ENCODE results near the gene DGAT2L6. TPM values are rescaled to one million over a fixed set of nuclear protein-coding genes. Genes with fewer than 3 reads are reported as not detected.
A peak's percentile ranks its signal among the peaks of the same experiment; 100 is the strongest.

The DGAT2L6 gene, protein sequence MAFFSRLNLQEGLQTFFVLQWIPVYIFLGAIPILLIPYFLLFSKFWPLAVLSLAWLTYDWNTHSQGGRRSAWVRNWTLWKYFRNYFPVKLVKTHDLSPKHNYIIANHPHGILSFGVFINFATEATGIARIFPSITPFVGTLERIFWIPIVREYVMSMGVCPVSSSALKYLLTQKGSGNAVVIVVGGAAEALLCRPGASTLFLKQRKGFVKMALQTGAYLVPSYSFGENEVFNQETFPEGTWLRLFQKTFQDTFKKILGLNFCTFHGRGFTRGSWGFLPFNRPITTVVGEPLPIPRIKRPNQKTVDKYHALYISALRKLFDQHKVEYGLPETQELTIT
- not detected in 2 replicates for total RNA-seq (2022)
- Bru-seq, nascent RNA: not detected
- percentile 3 among the genes with signal in this experiment for BruChase-seq, experiment 1, labeled RNA remaining after a 6-hour chase
- percentile 8 among the genes with signal in this experiment for BruChase-seq, experiment 2, labeled RNA remaining after a 2-hour chase
- long read RNA-seq: 0 reads

DNA sequence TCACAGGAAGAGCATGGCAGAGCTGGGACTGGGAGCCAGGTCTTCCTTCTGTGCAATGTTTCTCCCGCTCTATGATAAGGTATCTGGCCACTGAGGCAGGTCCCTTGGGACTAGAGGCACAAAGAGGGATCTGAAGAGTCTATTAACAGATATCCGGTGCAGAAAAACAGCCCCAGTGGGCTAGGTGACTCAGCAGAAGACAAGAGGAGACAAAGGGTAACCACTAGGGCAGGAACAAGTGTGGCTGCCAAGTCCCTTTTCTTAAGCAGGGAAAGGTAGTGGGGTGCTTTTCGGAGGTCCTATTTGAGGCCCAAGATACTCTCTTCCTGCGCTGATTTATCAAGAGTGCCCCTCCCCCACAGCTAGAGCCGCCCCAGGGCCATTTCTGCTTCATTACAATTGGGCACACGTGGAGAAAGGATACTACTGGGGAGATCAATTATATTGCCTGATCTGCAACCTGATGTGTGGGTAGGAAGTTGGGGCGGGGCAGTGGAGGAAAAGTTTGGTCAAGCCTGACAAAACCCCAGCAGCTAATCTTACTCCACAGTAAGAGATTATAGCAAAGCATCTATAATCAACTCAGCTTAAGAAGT is at the start of gene DGAT2L6:
TSS of gene DGAT2L6 (plus strand) at position 546 of the 596 bp plus-strand sequence. CDS start 100 bp downstream, outside the sequence.
- Mint-ChIP-seq H3K36me3 (ENCODE audit: insufficient read depth, unreplicated experiment) (no peaks in the 10 kb centered on the region), H3K4me1 (ENCODE audit: low read depth, unreplicated experiment) (no peaks in the 10 kb centered on the region), H3K4me3 (ENCODE audit: low read depth, unreplicated experiment) (no peak within 1 kb of the TSS), H3K9me3 (ENCODE audit: low read depth, unreplicated experiment) (no peaks in the 10 kb centered on the region), H3K27ac (ENCODE audit: unreplicated experiment) (no peak within 1 kb of the TSS), H3K27me3 (ENCODE audit: unreplicated experiment) (peaks cover 11% of the 10 kb centered on the region)
- BruUV-seq (replicated peaks): no TSS peak
- DNase-seq: no peak
- CTCF ChIA-PET: no interaction called here
- intact Hi-C loops (cut with micrococcal nuclease; ENCODE audit: unreplicated experiment): no loop called here
- TF ChIP-seq, protein P1, sequence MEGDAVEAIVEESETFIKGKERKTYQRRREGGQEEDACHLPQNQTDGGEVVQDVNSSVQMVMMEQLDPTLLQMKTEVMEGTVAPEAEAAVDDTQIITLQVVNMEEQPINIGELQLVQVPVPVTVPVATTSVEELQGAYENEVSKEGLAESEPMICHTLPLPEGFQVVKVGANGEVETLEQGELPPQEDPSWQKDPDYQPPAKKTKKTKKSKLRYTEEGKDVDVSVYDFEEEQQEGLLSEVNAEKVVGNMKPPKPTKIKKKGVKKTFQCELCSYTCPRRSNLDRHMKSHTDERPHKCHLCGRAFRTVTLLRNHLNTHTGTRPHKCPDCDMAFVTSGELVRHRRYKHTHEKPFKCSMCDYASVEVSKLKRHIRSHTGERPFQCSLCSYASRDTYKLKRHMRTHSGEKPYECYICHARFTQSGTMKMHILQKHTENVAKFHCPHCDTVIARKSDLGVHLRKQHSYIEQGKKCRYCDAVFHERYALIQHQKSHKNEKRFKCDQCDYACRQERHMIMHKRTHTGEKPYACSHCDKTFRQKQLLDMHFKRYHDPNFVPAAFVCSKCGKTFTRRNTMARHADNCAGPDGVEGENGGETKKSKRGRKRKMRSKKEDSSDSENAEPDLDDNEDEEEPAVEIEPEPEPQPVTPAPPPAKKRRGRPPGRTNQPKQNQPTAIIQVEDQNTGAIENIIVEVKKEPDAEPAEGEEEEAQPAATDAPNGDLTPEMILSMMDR (IDR thresholded peaks at IDR 0.05; ENCODE audit: unreplicated experiment): no peak

DNA sequence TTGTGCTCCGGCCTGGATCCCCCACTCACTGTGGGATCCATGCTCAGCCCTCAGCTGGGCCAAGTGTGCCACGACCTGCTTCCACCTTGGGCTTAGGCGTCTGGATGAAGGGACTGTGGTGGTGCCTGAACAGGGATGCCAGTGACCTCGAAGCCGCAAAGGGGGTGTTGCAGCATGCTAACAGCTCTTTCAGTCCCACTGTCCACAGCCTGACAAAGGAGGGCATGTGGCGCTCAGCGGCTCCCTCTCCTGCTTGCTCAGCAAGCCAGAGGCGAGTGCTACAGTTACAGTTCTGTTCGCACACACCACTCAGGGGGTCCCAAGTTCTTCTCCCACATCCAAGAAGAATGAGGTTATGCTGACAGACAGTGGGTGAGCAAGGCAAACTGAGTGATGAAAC is 49.2 kb upstream of the DGAT2L6 start:
- CTCF ChIA-PET: interaction anchor here (0.6 kb wide), 1 partner anchor 15 kb away, joined by 4 read pairs; no protein-coding TSS in a partner anchor
- peaks cover 23% of the 10 kb centered on the region for H3K4me1 Mint-ChIP-seq (ENCODE audit: low read depth, unreplicated experiment)
- no peak overlapping the region for H3K4me3 Mint-ChIP-seq (ENCODE audit: low read depth, unreplicated experiment)
- BruUV-seq (replicated peaks): no TSS peak
- DNase-seq: no peak
- TF ChIP-seq, protein P1 (IDR thresholded peaks at IDR 0.05; ENCODE audit: unreplicated experiment): no peak
- no peak overlapping the region for H3K27ac Mint-ChIP-seq (ENCODE audit: unreplicated experiment)
- no peaks in the 10 kb centered on the region for H3K27me3 Mint-ChIP-seq (ENCODE audit: unreplicated experiment)
- no peaks in the 10 kb centered on the region for H3K9me3 Mint-ChIP-seq (ENCODE audit: low read depth, unreplicated experiment)
- peaks cover 4% of the 10 kb centered on the region for H3K36me3 Mint-ChIP-seq (ENCODE audit: insufficient read depth, unreplicated experiment)
- intact Hi-C loops (cut with micrococcal nuclease; ENCODE audit: unreplicated experiment): no loop called here

DNA sequence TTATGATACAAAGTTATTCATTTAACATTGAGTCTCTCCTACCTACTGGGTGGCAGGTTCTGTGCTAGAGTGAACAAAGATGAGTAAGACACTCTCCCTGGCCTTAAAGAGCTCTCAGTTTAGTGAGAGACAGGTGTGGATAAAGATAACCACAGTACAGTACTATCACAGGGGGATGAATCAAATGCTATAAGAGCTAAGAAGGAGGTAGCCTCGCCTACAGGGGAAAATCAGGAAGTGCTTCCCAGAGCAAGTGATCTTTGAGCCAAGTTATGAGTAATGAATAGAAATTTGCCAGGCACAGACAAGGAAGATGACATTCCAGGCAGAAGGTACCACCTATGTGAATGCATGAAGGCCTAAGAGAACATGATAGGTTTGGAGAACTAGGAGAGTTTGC is 47.5 kb upstream of the DGAT2L6 start:
- TF ChIP-seq, protein P1 (IDR thresholded peaks at IDR 0.05; ENCODE audit: unreplicated experiment): no peak
- no peak overlapping the region for H3K27ac Mint-ChIP-seq (ENCODE audit: unreplicated experiment)
- H3K4me3 Mint-ChIP-seq (ENCODE audit: low read depth, unreplicated experiment): no peak overlapping the region
- H3K36me3 Mint-ChIP-seq (ENCODE audit: insufficient read depth, unreplicated experiment): peaks cover 19% of the 10 kb centered on the region
- CTCF ChIA-PET: no interaction called here
- H3K9me3 Mint-ChIP-seq (ENCODE audit: low read depth, unreplicated experiment): no peaks in the 10 kb centered on the region
- no peaks in the 10 kb centered on the region for H3K27me3 Mint-ChIP-seq (ENCODE audit: unreplicated experiment)
- intact Hi-C loops (cut with micrococcal nuclease; ENCODE audit: unreplicated experiment): no loop called here
- no TSS peak for BruUV-seq (replicated peaks)
- no peak for DNase-seq
- H3K4me1 Mint-ChIP-seq (ENCODE audit: low read depth, unreplicated experiment): peaks cover 29% of the 10 kb centered on the region

DNA sequence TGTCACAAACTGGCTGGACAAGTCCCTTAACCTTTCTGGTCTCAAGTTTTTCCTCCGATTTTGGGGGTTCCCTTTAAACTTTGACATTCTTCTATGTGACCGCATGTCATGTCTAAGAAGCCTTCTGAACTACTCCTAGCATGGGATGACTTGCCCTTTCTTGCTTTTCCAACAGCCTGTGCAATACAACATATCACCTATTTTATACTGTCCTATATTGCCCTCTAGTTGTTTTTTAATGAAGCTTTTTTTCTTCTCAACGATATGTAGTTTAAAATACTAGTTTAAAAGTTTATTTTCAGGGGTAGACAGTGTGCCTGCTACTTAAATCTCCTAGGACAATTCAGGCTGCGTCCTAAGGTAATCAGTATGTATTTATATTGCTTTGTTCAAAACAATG is 45.1 kb upstream of the DGAT2L6 start:
- peaks cover 27% of the 10 kb centered on the region for H3K36me3 Mint-ChIP-seq (ENCODE audit: insufficient read depth, unreplicated experiment)
- intact Hi-C loops (cut with micrococcal nuclease; ENCODE audit: unreplicated experiment): no loop called here
- H3K4me3 Mint-ChIP-seq (ENCODE audit: low read depth, unreplicated experiment): no peak overlapping the region
- H3K9me3 Mint-ChIP-seq (ENCODE audit: low read depth, unreplicated experiment): no peaks in the 10 kb centered on the region
- BruUV-seq (replicated peaks): no TSS peak
- no peaks in the 10 kb centered on the region for H3K27me3 Mint-ChIP-seq (ENCODE audit: unreplicated experiment)
- TF ChIP-seq, protein P1 (IDR thresholded peaks at IDR 0.05; ENCODE audit: unreplicated experiment): no peak
- no peak overlapping the region for H3K27ac Mint-ChIP-seq (ENCODE audit: unreplicated experiment)
- CTCF ChIA-PET: interaction anchor here (1.7 to 1.9 kb wide), 2 partner anchors 35 to 36 kb away, joined by 4 to 11 read pairs; no protein-coding TSS in a partner anchor
- no peak for DNase-seq
- H3K4me1 Mint-ChIP-seq (ENCODE audit: low read depth, unreplicated experiment): peaks cover 39% of the 10 kb centered on the region
